ENCODE measurements around the gene SMIM38.

GRCh38 chr11:69167916-69168691 lies 12.4 kb downstream of the SMIM38 start:
- no peak for TF ChIP-seq CTCF (IDR thresholded peaks at IDR 0.05; ENCODE audit: low read length)
- TF ChIP-seq EZH2 (IDR thresholded peaks at IDR 0.05; ENCODE audit: borderline replicate concordance, low read length): no peak
